HG03196 (cell line): ENCODE data around the gene ECPAS.
"Not testable (repeated sequence)": the region's sequence is repeated elsewhere in the genome, so short reads cannot be mapped to it uniquely, and the experiment has no call there.

ENCODE experiments used
- ATAC-seq: cut with Tn5 transposase; IDR thresholded peaks from one replicate; pipeline ENCODE4 v1.9.1; 2021; ENCODE audit not compliant: unreplicated experiment

Gene ECPAS

GRCh38 chr9:111481885-111482636 is 2.1 kb downstream of the ECPAS start:
- no peak for ATAC-seq

- ATAC-seq: no peak
Observed at GRCh38 chr9:111477677-111478076, 6.5 kb downstream of the ECPAS start.

- no peak for ATAC-seq
Observed at GRCh38 chr9:111475195-111475594, 9.0 kb downstream of the ECPAS start.

GRCh38 chr9:111474385-111474784 is 9.8 kb downstream of the ECPAS start:
- ATAC-seq: no peak

GRCh38 chr9:111467778-111468367 is 16.3 kb downstream of the ECPAS start:
- no peak for ATAC-seq

GRCh38 chr9:111463048-111463447 is 21.1 kb downstream of the ECPAS start:
- ATAC-seq: no peak

GRCh38 chr9:111458139-111459009 is 25.8 kb downstream of the ECPAS start:
- no peak for ATAC-seq

- no peak for ATAC-seq
Observed at GRCh38 chr9:111456529-111456928, 27.7 kb downstream of the ECPAS start.

- ATAC-seq: no peak
Observed at GRCh38 chr9:111455638-111456037, 28.5 kb downstream of the ECPAS start.

- no peak for ATAC-seq
Observed at GRCh38 chr9:111454751-111455150, 29.4 kb downstream of the ECPAS start.

GRCh38 chr9:111451570-111451969 is 32.6 kb downstream of the ECPAS start:
- ATAC-seq: no peak

GRCh38 chr9:111450124-111450523 is 34.1 kb downstream of the ECPAS start:
- no peak for ATAC-seq

- no peak for ATAC-seq
Observed at GRCh38 chr9:111449705-111450104, 34.5 kb downstream of the ECPAS start.

GRCh38 chr9:111445799-111446198 is 38.4 kb downstream of the ECPAS start:
- not testable (repeated sequence) for ATAC-seq

GRCh38 chr9:111443454-111443853 is 40.7 kb downstream of the ECPAS start:
- no peak for ATAC-seq

- ATAC-seq: no peak
Observed at GRCh38 chr9:111442360-111443027, 41.7 kb downstream of the ECPAS start.

- ATAC-seq: no peak
Observed at GRCh38 chr9:111440226-111440625, 44.0 kb downstream of the ECPAS start.

GRCh38 chr9:111438541-111439235 is 45.5 kb downstream of the ECPAS start:
- no peak for ATAC-seq

- ATAC-seq: no peak
Observed at GRCh38 chr9:111436571-111436970, 47.6 kb downstream of the ECPAS start.

GRCh38 chr9:111433082-111433481 is 51.1 kb downstream of the ECPAS start:
- no peak for ATAC-seq

- no peak for ATAC-seq
Observed at GRCh38 chr9:111431684-111432083, 52.5 kb downstream of the ECPAS start.
